ENCODE measurements around the gene NCAPG2. TPM values are rescaled to one million over a fixed set of nuclear protein-coding genes. Genes with fewer than 3 reads are reported as not detected.

Gene NCAPG2
- total RNA-seq: 1 to 10 TPM; 6.4 to 8.6 TPM
- long read RNA-seq, partial matches to known transcripts: 1 of 3 reads
- long read RNA-seq, other reads (novel, unspliced or antisense): 0 of 3 reads

- intact Hi-C loops (cut with DNase I): no loop called here
- peak; percentile 99 for DNase-seq
- peak; percentile 99 for ATAC-seq
These were observed at the start of gene NCAPG2 for GRCh38 chr7:158704524-158705233. Gene NCAPG2, minus strand, starts transcription at chr7:158704804. Its CDS starts 2,905 bp downstream, at chr7:158701899.

GRCh38 chr7:158753900-158754299 is 49.3 kb upstream of the NCAPG2 start:
- intact Hi-C loops (cut with DNase I): no loop called here
- no peak for DNase-seq
- ATAC-seq: no peak

GRCh38 chr7:158751751-158752150 is 47.1 kb upstream of the NCAPG2 start:
- no peak for ATAC-seq
- intact Hi-C loops (cut with DNase I): no loop called here

GRCh38 chr7:158751199-158751598 is 46.6 kb upstream of the NCAPG2 start:
- DNase-seq: no peak
- ATAC-seq: no peak
- intact Hi-C loops (cut with DNase I): no loop called here

More at GRCh38 chr7:158751751-158752150, 47.1 kb upstream of the NCAPG2 start:
- no peak for DNase-seq

GRCh38 chr7:158750702-158751101 is 46.1 kb upstream of the NCAPG2 start:
- intact Hi-C loops (cut with DNase I): no loop called here
- ATAC-seq (no peak), DNase-seq (no peak)

GRCh38 chr7:158749396-158749795 is 44.8 kb upstream of the NCAPG2 start:
- intact Hi-C loops (cut with DNase I): no loop called here
- no peak for ATAC-seq
- no peak for DNase-seq

GRCh38 chr7:158748335-158748734 is 43.7 kb upstream of the NCAPG2 start:
- no peak for DNase-seq
- ATAC-seq: no peak
- intact Hi-C loops (cut with DNase I): no loop called here

GRCh38 chr7:158747408-158747807 is 42.8 kb upstream of the NCAPG2 start:
- intact Hi-C loops (cut with DNase I): no loop called here
- ATAC-seq: no peak
- no peak for DNase-seq

- no peak for ATAC-seq
- intact Hi-C loops (cut with DNase I): no loop called here
These were observed 42.4 kb upstream of the NCAPG2 start for GRCh38 chr7:158746957-158747356.

GRCh38 chr7:158745057-158745715 is 40.6 kb upstream of the NCAPG2 start:
- intact Hi-C loops (cut with DNase I): no loop called here
- ATAC-seq (no peak), DNase-seq (no peak)

More at GRCh38 chr7:158746957-158747356, 42.4 kb upstream of the NCAPG2 start:
- no peak for DNase-seq

- intact Hi-C loops (cut with DNase I): no loop called here
- DNase-seq (no peak), ATAC-seq (no peak)
These were observed 39.5 kb upstream of the NCAPG2 start for GRCh38 chr7:158744070-158744469.

GRCh38 chr7:158743219-158743618 is 38.6 kb upstream of the NCAPG2 start:
- intact Hi-C loops (cut with DNase I): no loop called here
- DNase-seq: no peak
- ATAC-seq: no peak

GRCh38 chr7:158742065-158742821 is 37.6 kb upstream of the NCAPG2 start:
- DNase-seq (no peak), ATAC-seq (no peak)
- intact Hi-C loops (cut with DNase I): no loop called here

- intact Hi-C loops (cut with DNase I): no loop called here
- DNase-seq (no peak), ATAC-seq (no peak)
These were observed 36.7 kb upstream of the NCAPG2 start for GRCh38 chr7:158741294-158741666.

GRCh38 chr7:158740657-158741293 is 36.2 kb upstream of the NCAPG2 start:
- peak; percentile 83 for DNase-seq
- peak; percentile 75 to 78 for ATAC-seq
- intact Hi-C loops (cut with DNase I): no loop called here

GRCh38 chr7:158740013-158740656 is 35.5 kb upstream of the NCAPG2 start:
- peak; percentile 65 to 75 for ATAC-seq
- intact Hi-C loops (cut with DNase I): no loop called here
- peak; percentile 56 for DNase-seq

- no peak for ATAC-seq
- no peak for DNase-seq
- intact Hi-C loops (cut with DNase I): no loop called here
These were observed 34.2 kb upstream of the NCAPG2 start for GRCh38 chr7:158738841-158739240.

GRCh38 chr7:158737064-158737695 is 32.6 kb upstream of the NCAPG2 start:
- no peak for ATAC-seq
- no peak for DNase-seq
- intact Hi-C loops (cut with DNase I): no loop called here

GRCh38 chr7:158735935-158736334 is 31.3 kb upstream of the NCAPG2 start:
- no peak for DNase-seq
- intact Hi-C loops (cut with DNase I): no loop called here
- no peak for ATAC-seq

Measured in left cardiac atrium (tissue), 4 donors.